Adipose tissue (tissue), 3 donors: ENCODE results near the gene POM121C. TPM values are rescaled to one million over a fixed set of nuclear protein-coding genes. Genes with fewer than 3 reads are reported as not detected.
"Not testable (repeated sequence)": the region's sequence is repeated elsewhere in the genome, so short reads cannot be mapped to it uniquely, and the experiment has no call there.

Source experiments
- H3K27ac ChIP-seq: one replicate; pipeline ENCODE4 v1.5.1; 2013; ENCODE audit warnings: low read depth, low read length
- WGBS, 3 donors: extraction: QIAGEN DNeasy Blood & Tissue Kit; methylation state at CpG; one replicate each; pipeline ENCODE4 v1.1.7; 2013; 5-methylcytosine and 5-hydroxymethylcytosine counted together
- polyA plus RNA-seq, 3 donors: library from polyadenylated mRNA; stranded (reverse); fragments of 200-250 nt; gene quantifications; one replicate each; pipeline ENCODE4 v1.2.3, GENCODE V29; 2013
- donor health status: healthy with polysubstance abuse.
- donor health status: Bipolar disorder and iron deficiency.
- donor health status: healthy.

Gene POM121C
- polyA plus RNA-seq, 3 donors: 8.3 to 22.2 (median 12.7) TPM

DNA sequence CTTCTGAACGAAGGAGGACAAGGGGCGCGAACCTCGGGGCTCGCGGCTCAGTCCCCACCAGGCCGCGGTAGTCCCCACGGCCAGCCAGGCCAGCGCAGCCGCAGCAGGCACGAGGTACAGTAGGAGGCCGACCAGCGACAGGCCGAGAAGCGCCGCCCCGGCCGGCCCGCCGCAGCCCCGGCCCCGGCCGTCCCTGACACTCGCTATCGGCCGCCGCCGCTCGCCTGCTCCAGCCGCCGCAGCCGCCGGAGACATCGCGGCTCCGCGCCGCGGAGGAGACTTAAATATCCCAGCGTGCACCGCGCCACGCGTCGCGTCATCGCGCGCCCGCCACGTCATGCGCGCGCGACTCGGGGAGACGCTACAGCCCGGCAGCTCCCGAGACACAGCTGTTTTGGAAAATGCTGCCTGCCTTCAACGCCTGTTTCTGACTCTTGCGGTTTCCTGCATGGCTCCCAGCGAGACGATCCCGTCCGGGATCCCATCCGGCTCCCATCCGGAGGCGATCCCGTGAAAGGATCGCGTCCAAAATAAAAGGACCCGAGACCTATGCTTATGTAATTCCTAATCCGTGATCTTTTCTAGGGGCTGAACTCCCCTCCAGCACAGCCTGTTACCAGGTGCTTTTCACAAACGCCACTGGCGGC is 43.5 kb downstream of the POM121C start:
- H3K27ac ChIP-seq: not testable (repeated sequence)
- 0% methylated on average over 13 to 44 of the region's 76 CpGs for WGBS, 3 donors

DNA sequence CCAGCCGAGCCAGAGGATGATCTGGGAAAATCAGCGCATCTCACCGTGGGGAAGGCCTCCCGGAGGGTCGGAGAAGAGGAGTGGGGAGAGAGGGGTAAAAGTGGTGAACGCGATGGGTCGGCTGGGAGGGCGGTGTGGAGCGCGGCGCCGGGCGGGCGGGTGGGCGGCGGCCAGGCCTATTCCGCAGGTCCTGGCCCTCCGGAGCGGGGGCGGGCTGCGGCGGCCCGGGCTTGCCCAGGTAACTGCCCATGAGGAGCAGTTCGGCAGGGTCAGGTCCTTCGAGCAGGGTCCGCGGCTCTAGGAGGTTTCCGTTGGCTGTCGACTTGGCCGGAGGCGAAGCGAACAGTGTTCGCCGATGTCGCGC is 44.0 kb downstream of the POM121C start:
- not testable (repeated sequence) for H3K27ac ChIP-seq
- WGBS, 3 donors: 0% methylated on average over 3 to 18 of the region's 37 CpGs

DNA sequence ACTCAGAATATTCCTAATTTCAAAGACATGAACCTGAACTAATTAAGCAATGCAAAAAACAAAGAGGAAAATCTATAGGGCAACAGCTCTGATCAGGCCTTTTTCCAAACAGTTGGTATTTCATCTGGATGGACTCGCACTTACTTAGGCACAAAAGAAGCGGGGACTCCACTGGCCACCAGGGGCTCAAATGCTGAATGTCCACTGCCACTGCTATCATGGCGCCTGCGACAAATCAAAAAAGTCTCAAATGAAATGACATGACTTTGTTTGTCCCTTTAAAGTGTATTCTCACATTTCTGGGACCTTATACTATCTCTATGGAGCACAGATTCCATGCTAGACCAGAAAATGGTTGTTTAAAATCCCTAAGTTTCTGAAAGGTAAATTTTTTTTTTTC is 47.1 kb downstream of the POM121C start:
- WGBS, 3 donors: 96 to 99% (median 97%) methylated on average over 4 of the region's 4 CpGs
- H3K27ac ChIP-seq: not testable (repeated sequence)

DNA sequence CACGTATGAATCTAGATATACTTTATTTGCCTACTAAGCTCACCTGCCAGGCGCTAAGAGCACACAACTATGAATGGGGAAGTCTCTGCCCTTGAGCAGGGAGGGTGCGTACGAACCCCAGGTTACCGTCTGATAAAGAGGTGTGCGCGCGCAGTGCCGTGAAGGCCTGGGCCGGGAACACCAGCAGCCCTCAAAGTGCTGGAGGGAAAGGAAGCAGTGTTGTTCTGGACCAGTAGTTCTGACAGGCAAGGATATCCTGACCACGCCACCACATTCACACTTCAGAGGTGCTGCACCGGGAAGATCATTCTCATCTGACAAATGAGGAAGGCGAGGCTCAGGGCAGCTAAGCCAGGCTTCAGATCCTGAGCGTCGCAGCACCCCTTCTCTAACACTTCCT is 62.6 kb downstream of the POM121C start:
- not testable (repeated sequence) for H3K27ac ChIP-seq
- 74 to 93% (median 89%) methylated on average over 5 to 12 of the region's 15 CpGs for WGBS, 3 donors

DNA sequence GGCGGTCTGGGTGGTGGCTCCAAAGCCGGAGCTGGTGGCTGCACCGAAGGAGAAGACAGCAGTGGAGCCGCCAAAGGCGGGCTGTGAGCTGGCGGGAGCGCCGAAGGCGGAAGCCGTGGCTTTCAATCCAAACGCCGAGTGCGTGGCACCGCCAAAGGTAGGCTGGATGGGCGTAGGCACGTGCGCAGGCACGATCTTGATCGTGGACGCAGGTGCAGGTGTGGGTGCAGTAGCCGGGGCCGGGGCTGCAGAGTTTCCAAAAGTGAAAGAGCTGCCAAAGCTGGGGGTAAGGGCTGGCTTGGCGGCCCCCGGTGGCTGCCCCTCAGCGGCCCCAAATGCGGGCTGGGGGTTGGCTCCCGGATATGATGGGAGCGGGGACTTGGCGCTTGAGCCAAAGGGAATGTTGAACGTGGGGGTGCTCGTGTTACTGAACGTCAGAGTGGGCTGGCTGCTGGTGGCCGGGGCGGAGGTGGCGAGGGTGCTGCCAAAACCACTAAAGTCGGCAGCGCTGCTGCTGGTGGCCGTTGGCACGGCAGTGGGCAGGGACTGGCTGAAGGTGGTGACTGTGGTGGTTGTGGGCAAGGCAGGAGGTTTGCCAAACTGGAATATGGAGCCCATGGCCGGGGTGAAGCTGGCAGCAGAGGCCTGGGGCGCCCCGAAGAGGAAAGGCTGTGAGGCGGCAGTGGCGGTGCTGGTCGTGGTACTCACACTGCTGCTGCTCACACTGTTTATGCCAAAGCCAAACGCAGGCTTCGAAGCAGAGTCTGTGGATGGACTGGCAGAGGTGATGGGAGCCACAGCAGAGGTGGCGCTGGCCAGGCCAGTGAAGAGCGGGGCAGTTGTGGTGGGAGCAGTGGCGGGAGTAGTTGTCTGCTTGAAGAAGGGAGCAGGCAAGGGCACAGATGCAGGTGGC is 64.0 kb downstream of the POM121C start:
- 92 to 97% (median 94%) methylated on average over 25 to 30 of the region's 50 CpGs for WGBS, 3 donors
- not testable (repeated sequence) for H3K27ac ChIP-seq

DNA sequence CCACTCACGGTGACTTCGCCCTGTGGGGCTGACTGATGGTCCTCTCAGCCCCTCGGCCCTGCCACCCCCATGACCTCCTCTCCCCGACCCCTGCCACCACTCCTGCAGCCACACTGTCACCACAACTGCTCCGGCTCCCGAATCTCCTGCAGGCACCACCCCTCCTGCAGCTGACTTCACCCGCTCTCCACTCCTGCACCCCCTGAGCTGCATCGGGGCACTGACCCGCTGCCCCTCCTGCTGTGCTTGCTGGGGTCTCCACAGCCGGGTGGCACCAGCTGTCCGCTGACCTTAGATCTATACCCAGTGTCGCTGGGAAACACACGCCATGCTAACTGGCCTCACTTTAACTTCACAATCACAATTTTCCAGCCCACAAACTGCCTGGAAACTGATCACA is 65.9 kb downstream of the POM121C start:
- 83 to 90% (median 85%) methylated on average over 9 to 13 of the region's 13 CpGs for WGBS, 3 donors
- not testable (repeated sequence) for H3K27ac ChIP-seq

DNA sequence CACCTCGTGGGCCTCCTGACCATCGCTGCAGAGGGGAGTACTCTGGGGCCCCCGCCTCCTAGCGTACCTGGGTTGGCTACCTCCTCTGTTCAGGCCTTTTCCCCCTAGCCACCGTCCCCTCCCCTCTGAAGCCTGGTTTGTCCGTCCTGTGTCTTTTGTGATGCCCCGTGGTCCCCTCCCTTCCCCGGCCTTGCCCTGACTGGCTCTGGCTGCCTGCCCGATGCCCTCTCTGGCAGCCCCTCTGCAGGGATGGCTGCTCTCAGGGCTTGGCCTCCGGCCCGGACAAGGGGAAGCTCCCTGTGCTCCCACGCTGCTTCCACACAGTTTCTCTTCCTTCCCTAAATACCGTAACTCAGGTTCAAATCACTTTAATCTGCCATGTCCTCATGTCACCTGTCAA is 66.4 kb downstream of the POM121C start:
- 56 to 62% (median 61%) methylated on average over 8 to 10 of the region's 13 CpGs for WGBS, 3 donors
- not testable (repeated sequence) for H3K27ac ChIP-seq

DNA sequence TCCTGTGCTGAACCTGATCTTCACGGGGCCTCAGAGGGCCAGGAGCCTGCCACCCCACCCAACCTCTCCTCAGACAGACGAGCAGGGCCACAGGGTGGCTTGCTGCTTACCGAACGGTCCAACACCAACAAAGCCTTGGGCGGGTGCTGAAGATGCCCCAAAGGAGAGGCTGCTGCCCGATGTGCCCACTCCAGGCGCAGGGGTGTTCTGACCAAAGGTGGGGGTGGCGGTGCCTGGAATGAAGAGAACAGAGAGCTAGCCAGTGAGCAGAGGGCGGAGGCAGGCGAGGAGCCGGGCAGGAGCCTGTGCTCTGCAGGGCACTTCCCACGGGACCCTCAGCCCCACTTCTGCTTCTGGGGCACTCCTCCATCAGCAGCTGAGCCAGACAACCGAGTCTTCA is 66.9 kb downstream of the POM121C start:
- not testable (repeated sequence) for H3K27ac ChIP-seq
- WGBS, 3 donors: 80 to 87% (median 86%) methylated on average over 11 to 12 of the region's 13 CpGs

DNA sequence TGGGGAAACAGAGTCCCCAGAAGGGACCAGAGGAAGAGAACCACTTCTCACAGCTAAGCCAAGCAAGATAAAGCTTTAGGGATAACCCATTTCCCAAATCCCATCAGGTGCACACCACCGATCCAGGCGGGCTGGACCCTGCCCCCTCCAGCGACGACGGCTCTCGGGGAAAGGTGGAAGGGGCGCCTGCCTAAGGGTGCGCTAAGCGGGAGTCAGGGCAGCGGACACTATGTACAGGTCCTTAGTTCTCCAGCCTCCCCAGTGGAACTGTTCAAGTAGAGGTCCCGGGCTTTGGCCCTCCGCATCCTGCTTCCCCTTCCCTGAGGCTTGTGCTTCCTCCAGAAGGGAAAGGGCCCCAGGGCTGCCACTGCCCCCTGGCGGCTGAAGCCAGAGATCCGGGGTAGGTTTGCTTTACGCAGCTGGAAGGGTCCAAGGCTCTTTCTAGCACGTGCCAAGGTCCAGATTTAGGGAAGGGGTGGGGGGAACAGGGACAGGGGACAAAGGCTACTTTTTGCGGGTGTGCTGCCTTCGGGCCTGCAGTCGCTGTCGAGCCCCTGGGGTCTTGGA is 67.7 kb downstream of the POM121C start:
- not testable (repeated sequence) for H3K27ac ChIP-seq
- WGBS, 3 donors: 90 to 94% (median 92%) methylated on average over 11 to 15 of the region's 20 CpGs

DNA sequence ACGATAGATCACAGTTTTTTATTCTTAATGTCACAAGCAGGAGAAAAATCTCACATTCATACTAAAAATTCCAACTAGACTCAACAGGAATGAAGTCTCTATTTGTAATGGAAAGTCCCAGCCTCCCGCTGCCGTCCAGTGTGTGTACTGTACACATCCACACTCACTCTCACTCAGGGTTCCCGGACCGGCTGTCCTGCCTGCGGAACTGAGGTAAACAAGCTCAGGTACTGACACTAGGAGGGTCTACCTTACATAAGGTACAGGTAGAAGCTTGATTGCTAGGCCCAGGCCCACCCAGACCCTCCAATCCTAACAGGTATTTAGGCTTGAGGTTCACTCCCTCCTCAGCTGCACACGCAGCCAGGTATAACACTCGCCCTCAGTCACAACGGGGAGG is 69.3 kb downstream of the POM121C start:
- H3K27ac ChIP-seq: not testable (repeated sequence)
- WGBS, 3 donors: 82 to 90% (median 89%) methylated on average over 8 to 9 of the region's 9 CpGs

DNA sequence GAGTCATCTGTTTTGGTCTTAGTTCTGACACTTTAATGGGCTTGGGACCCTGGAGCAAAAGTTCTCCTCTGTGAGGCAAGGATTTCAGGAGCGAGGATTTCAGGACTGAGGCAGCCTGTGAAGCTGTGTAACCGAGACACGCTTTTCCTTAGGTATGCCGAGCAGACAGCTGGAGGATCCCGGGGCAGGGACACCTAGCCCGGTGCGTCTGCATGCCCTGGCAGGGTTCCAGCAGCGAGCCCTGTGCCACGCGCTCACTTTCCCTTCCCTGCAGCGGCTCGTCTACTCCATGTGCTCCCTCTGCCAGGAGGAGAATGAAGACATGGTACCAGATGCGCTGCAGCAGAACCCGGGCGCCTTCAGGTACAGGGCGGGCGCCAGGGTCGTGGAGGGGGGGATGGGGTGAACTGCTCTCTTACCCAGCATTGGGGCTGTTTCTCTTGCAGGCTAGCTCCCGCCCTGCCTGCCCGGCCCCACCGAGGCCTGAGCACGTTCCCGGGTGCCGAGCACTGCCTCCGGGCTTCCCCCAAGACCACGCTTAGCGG is 70.2 kb downstream of the POM121C start:
- H3K27ac ChIP-seq: not testable (repeated sequence)
- WGBS, 3 donors: 80 to 90% (median 90%) methylated on average over 15 to 18 of the region's 27 CpGs

DNA sequence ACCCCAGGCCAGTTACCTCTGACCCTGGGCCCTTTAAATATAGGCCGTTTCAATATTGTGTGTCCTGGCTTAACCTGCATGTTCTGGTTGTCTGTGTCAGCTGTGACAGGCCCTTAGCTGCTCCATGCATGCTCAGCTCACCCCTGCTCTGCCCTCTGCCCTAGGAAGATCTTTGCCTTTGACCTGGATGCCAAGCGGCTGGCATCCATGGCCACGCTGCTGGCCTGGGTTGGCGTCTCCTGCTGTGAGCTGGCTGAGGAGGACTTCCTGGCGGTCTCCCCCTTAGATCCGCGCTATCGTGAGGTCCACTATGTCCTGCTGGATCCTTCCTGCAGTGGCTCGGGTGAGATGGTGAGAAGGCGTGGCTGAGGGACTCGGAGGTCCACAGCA is 70.7 kb downstream of the POM121C start:
- H3K27ac ChIP-seq: not testable (repeated sequence)
- WGBS, 3 donors: 74 to 85% (median 78%) methylated on average over 8 to 11 of the region's 11 CpGs

DNA sequence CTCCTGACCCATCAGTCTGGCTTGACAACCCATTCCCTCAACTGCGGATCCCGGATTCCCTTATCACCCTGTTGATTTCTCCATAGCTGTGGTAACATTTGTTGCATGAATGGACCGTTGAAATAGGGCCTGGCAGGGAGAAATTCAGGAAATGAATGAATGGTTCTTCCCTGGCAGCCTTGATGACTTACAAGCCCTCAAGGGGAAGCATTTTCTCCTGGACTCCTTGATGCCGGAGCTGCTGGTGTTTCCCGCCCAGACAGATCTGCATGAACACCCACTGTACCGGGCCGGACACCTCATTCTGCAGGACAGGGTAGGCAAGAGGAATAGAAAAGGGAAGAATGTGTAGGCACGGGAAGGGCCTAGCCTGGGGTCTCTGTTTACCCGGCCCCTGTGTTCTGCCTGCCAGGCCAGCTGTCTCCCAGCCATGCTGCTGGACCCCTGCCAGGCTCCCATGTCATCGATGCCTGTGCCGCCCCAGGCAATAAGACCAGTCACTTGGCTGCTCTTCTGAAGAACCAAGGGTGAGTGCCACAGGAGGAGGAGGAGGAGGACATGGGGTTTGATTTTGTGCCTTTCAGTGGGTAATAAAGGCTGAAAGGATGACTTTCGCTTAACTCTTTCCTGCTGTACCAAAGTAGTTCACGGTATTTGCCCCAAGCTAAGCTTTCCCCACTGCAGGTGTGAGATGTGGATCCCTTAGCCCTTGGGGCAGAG is 71.2 kb downstream of the POM121C start:
- not testable (repeated sequence) for H3K27ac ChIP-seq
- 69 to 74% (median 69%) methylated on average over 9 to 11 of the region's 13 CpGs for WGBS, 3 donors

DNA sequence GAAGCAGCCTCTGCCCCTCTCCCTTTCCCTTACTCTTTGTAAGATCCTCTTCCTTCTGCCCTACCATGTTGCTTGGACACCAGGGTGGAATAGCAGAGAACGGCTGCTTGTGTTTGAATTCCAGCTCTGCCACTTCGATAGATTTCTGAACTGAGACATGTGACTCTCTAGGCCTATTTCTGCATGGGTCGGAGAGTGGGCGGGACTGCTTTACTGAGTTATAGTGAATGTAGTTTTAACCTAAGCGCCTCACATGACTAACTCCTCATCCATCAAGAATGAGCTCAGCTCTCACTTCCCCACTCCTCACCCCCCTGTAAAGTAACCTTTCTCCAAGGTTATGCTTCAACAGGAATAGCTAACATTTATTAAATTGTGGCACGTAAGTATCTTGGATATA is 71.9 kb downstream of the POM121C start:
- WGBS, 3 donors: 61 to 83% (median 65%) methylated on average over 4 to 5 of the region's 6 CpGs
- not testable (repeated sequence) for H3K27ac ChIP-seq

DNA sequence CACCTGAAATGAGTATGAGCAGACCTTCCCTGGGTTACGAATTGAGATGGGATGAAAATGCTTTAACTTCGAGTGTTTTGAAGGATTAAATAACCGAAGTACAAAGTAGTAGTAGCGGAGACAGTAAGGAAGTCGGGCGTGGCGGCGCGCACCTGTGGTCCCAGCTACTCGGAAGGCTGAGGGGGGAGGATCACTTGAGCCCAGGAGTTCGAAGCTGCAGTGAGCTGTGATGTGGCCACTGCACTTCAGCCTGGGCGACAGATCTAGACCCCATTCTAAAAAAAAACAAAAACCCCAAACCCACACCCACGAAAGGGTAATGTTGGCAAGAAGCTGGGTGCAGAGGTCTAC is 75.3 kb downstream of the POM121C start:
- H3K27ac ChIP-seq: not testable (repeated sequence)
- WGBS, 3 donors: no CpG with 5 or more reads among the region's 13 CpGs

DNA sequence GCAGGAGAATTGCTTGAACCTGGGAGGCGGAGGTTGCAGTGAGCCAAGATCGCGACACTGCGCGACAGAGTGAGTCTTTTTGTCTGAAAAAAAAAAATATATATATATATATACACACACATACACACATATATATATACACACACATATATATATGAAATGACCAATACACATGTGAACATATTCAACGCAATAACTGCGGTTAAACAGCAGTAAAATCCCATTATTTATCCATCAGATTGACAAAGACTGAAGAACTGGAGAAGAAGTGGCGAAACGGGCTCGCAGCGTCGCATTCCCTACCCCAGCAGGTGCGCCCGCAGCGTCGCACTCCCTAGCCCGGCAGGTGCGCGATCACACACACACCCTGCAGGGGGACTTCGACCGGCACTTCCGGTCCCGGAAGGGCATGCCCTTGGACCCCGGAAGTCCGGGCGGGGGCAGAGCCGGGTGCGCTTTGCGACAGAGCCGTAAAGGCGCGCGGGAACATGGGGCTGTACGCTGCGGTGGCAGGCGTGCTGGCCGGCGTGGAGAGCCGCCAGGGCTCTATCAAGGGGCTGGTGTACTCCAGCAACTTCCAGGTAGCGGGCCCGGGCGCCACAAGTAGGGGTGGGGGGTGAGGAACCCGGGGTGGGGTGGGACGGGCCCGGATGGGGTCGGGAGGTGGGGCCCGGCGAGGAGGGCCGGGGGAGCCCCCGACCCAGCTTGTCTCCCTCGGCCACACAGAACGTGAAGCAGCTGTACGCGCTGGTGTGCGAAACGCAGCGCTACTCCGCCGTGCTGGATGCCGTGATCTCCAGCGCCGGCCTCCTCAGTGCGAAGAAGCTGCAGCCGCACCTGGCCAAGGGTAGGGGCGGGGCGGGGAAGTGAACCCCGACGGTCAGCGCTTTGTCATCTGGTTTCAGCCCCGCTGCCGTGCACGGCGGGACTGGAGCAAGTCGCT is 75.9 kb downstream of the POM121C start:
- H3K27ac ChIP-seq: not testable (repeated sequence)
- WGBS, 3 donors: 0 to 8% (median 5%) methylated on average over 1 to 12 of the region's 74 CpGs

DNA sequence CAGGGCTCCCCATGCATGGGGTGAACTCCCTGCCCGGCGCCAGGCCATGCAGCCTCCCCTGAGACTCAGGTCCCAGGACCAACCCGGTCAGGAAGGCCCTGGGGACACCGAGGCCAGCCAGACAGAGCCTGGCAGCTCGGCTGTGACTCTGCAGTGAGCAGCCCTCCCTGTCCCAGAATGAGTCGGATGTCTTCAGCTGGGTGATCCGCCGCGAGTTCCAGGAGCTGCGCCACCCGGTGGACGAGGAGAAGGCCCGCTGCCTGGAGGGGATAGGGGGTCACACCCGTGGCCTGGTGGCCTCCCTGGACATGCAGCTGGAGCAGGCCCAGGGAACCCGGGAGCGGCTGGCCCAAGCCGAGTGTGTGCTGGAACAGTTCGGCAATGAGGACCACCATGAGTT is 81.4 kb downstream of the POM121C start:
- WGBS, 3 donors: 73 to 93% (median 87%) methylated on average over 3 to 4 of the region's 18 CpGs
- not testable (repeated sequence) for H3K27ac ChIP-seq
